Right kidney (tissue), 1 donor: ENCODE results near the gene DNAJB12.
"Not testable (repeated sequence)": the region's sequence is repeated elsewhere in the genome, so short reads cannot be mapped to it uniquely, and the experiment has no call there.

ENCODE experiments used
- DNase-seq: peaks from one replicate; pipeline ENCODE4 v3.0.0-alpha.2; 2016

Gene DNAJB12

DNA sequence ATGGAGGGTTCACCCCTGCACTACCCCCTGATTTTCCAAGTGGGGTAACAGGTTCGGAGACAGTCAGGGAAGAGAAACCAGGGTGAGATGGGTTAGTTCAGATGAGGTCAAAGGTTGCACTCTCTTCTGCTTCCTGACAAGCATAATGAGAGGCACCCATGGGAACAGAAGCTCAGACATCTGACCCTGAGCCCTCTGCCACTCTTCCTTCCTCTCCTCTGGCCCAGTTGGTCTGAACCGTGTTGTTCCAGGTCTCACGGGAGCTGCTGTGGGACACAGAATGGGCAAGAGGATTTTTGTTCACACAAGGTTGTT, 38.4 kb downstream of the DNAJB12 start:
- no peak for DNase-seq

DNA sequence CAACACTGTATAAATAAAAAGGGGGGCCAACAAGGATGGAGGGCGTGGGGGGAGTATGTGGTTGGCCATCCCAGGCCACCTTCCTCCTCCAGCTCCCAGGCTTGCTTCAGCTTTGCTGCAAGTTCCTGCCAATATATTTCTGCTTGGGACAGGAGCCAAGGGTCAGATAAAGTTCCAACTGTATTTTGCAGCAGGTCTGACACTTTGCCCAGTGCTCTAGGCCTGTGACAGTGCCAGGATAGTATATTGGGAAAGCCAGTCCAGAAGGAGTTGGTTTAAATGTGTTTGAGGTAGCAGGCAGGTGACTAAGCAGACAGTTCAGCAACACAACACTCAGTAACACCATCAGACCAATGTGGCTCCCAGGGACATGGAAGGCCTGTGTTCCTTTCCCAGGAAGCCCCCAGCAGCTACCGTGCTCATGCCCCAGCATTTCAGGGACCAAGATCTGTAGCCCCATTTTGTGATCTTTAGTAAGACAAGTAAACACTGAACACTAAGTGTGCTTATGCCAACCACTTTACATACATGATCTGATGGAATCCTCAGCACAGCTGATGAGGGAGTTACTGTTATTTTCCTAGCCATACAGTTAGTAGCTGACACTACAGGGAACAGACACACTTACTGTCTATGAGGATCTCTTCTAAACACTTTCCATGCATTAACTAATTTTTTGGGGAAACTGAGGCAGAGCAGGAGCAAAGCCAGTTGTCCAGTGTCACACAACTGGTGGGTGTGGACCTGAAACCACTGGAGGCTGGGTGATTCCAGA, 38.9 kb downstream of the DNAJB12 start:
- no peak for DNase-seq

- DNase-seq, result no peak
Measured at GRCh38 chr10:72315054-72315453, 39.7 kb downstream of the DNAJB12 start.

GRCh38 chr10:72314263-72314662, 40.5 kb downstream of the DNAJB12 start:
- DNase-seq, result no peak

- no peak for DNase-seq
Measured at GRCh38 chr10:72312865-72313391, 41.8 kb downstream of the DNAJB12 start.

DNA sequence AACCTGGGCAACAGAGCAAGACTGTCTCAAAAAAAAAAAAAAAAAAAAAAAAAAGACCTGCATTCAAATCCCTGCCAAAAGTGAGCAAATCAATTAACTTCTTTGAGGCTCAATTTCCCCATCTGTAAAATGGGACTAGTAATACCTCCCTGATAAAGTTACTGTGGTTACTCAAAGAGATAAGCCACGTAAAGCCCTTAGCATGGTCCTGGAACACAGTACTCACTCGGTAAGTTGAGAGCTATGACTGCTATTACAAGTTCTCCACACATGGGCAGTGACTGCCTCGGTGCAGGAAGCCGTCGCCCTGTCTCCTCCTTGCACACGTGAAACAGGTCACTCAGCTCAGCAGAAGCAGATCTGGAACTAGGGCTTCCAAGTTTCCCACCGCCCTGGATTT, 43.1 kb downstream of the DNAJB12 start:
- no peak for DNase-seq

DNA sequence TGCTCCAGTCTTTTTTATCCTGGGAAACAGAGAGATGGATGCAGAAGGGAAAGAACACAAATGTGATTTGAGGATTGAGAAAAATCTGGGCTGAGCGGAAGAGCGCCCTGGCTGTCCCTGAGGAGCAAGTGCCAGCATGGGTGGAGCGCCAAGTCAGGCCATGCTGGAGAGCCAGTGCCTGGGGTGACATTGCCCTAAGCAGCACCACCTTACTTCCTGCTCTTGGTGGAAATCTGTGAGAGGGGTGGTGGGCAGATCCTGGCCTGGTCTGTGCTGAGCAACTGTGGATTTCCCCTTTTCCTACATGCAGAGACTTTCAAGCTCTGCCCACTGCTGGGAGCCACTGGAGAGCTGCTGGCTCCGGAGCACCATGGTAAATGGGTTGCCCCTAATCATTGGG, 44.1 kb downstream of the DNAJB12 start:
- DNase-seq, result no peak

- DNase-seq, result no peak
Measured at GRCh38 chr10:72310241-72310633, 44.5 kb downstream of the DNAJB12 start.

- no peak for DNase-seq
Measured at GRCh38 chr10:72309290-72310240, 45.2 kb downstream of the DNAJB12 start.

DNA sequence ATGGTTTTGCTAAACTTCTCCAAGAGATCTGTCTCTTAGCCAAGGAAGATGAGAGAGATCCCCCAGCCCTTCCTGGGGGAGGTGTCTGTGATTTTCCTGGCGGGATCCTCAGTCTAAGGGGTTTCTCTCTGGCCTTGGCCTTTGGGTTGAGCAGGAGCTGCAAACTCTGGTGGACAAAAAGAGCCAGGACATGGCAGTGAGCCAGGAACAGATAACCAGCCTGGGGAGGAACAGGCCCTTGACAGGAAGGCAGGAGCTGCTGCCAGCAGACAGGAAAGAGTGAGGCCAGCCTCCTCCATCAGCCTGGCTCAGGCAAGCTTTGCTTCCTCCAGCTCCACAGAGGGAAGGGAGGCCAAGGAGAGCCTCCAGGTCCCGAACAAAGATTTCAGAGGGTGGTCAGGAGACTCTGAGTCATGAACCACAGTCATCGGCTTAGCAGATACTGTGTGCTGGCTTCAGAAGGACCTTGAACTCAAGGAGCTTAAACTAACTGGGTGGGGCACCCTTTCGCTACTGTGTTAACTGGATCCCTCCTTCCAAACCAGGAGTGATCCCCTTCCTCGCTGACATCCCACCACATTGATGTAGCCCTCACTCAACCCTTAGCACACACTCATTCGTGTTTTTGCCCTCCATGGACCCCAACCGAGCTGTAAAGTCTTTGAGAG, 46.3 kb downstream of the DNAJB12 start:
- DNase-seq, result no peak

DNA sequence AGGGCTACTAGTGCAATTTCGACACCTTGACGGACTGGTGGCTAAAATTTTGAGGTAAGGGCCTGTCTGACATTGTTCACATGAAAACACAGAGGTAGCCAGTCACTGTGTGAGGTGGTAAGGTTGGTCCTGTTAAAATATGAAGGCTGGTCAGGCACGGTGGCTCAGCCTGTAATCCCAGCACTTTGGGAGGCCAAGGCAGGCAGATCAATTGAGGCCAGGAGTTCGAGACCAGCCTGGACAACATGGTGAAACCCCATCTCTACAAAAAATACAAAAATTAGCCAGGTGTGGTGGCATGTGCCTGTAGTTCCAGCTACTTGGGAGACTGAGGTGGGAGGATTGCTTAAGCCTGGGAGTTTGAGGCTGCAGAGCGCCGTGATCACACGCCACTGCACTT, 47.0 kb downstream of the DNAJB12 start:
- not testable (repeated sequence) for DNase-seq

GRCh38 chr10:72306215-72306760, 48.4 kb downstream of the DNAJB12 start:
- no peak for DNase-seq

DNA sequence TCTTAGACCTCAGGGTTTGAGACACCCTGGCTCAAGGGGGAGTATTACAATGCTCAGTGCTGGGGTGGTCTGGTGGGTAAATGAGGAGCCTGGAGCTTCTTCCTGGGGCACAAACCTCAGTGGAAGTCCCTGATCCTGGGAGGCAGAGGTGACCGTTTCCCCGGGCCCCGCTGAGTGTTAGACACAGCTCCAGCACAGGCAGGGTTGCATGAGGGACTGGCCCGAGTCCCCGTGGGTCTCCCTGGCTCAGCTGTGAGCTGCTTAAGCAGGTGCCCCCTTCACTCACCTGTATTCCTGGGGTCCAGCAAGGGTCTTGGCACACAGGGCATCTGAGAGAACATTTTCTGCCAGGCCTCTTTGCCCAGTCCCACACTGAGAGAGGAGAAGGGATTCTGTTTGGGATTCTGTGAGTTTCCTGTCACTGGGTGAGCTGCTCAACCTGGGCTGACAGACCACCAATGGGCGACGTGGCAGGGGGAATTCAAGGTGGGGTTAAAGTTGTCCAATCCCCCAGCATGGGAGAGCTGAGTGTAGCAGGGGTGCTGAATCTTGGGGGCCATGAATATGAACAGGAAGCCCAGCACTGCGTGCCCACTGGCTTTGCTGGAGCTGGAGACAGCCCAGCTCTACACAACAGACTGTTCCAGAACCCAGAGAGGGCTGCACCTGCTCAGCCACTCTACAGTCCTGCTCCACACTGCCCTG, 51.1 kb downstream of the DNAJB12 start:
- no peak for DNase-seq

DNA sequence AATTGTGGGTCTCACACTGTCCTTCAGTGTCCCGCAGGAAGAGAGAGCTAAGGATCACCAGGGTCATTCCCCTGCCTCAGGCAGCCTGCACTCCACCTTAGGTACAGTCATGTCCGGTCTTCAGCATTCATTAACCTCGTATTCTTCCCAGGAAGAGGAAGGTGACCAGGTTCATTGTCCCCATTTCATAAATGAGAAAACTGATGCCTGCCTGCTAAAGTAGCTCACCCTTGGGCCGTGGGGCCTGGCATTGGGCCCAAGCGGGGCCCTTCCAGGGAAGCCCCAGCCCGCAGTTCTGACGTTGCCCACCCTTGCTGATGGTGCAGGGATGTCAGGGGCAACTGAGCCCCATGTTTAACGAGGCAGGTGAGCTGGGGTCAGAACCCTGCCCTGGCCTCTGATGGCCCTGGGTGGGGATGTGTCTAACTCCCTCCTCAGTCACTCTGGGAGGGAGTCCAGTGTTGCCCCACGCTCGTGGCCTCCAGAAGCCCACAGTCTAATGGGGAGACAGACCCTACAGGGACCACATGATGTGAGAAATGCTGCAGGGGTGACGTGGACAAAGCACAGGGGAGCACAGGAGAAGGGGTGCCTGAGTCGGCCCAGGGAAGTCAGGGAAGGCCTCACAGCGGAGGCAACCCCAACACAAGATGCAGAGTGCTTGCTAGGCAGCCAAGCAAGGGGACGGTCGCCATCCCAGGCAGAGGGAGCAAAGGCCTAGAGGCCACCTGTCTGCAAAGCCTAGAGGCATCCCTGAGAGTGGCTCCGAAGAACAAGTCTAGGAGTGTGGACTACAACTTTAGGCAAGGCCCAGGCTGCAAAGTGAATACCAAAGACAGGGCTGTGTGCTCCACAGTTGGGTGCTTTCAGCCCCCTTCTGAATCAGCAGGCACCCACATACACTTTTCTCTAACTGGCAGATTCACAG, 55.9 kb downstream of the DNAJB12 start:
- no peak for DNase-seq

GRCh38 chr10:72297805-72298591, 56.7 kb downstream of the DNAJB12 start:
- DNase-seq, result peak; percentile 91

GRCh38 chr10:72297281-72297804, 57.4 kb downstream of the DNAJB12 start:
- peak; percentile 82 for DNase-seq

DNA sequence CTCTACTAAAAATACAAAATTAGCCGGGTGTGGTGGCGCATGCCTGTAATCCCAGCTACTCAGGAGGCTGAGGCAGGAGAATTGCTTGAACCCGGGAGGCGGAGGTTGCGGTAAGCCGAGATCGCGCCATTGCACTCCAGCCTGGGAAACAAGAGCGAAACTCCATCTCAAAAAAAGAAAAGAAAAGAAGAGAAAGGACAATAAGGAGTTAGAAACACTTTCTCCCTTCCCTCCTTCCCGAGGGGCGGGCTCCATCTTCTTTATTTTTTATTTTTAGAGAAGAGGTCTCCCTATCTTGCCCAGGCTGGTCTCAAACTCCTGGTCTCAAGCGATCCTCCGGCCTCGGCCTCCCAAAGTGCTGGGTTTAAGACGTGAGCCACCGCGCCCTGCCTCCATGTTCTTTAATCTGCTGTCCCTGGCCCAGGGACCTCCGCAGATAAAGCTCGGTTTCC, 57.9 kb downstream of the DNAJB12 start:
- not testable (repeated sequence) for DNase-seq

DNA sequence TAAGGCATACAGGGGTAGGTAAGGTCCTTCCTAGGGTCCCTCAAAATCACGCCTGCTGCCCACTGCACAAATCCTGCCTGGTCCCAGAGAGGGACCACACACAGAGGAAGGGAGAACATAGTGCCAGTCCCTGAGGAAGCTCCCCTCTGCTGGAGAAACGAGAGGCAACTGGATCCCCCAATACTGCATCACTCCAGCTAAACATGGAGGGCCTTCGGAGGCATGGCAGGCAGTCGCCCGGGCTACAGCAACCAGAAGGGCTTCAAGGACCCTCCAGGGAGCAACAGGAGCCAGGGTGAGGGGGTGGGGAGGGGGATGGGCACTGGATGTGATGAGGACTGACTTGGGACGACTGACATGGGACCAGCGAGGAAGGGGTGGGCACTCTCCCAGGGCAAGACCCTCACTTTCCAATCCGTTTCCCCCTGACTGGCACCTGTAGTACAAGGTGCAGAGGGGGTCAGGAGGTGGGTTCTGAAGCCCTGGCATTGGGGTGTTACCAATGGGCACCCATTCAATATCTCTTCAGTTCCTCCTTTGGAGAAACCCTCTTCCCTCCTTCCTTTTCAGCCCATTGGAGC, 59.3 kb downstream of the DNAJB12 start:
- no peak for DNase-seq

DNA sequence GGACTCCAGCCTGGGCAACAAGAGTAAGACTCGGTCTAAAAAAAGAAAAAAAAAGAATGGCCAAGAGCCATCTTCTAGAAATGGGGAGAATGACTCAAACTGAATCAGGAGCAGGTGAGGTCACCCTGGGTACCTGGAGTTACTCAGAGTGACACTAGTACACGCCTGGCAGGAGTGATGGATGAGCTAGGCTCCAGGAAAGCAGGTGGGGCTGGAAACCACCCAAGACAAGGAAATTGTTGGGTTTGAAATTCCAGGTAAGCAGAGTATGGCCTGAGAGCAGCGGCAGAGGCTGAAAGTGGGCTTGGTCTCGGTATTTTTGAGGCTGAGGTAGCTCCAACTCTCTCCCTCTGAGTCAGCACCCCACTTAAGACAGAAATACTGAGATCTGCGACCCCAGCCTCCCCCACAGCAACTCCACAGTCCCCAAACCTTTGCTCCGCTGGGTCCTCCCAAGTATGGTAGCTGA, 62.5 kb downstream of the DNAJB12 start:
- DNase-seq, result no peak
